HepG2 (cell line): Measurements from ENCODE around the gene TEX29. TPM values are rescaled to one million over a fixed set of nuclear protein-coding genes. Genes with fewer than 3 reads are reported as not detected.

Experiments used
- ATAC-seq: fragments of 200-7000 bp; cut with Tn5 transposase; 3 replicates; pipeline ENCODE4 v1.9.1; 2020; ENCODE audit warnings: mild to moderate bottlenecking, moderate library complexity
- BruUV-seq: library from RNA; stranded (reverse); fragments of 400-500 nt; replicated peaks from 2 replicates; lab custom pipeline; 2021; lab: Mats Ljungman, UMichigan
- CTCF ChIA-PET: fragments of 300-600 bp; formaldehyde crosslinking; extraction: SDS; loops from one replicate; lab custom pipeline; 2021; ENCODE audit warnings: low total read pairs, inconsistent platforms, low intra/inter-chr PET ratio; lab: Yijun Ruan, JAX
- POLR2A ChIA-PET: fragments of 350-600 bp; sonication (Branson Sonifier 250); formaldehyde crosslinking; loops from one replicate; lab custom pipeline; 2020; ENCODE audit warnings: antibody characterized with exemption, inconsistent platforms; lab: Yijun Ruan, JAX
- DNase-seq: peaks from one replicate; pipeline ENCODE4 v3.0.0-alpha.2; 2015; ENCODE audit warnings: low spot score
- FAIRE-seq: peaks from 3 replicates; lab custom pipeline; 2011; peaks lifted over from hg19 to GRCh38; lab: Jason Lieb, UNC
- H2AFZ ChIP-seq: one replicate; pipeline ENCODE4 v1.6.1; 2011; ENCODE audit warnings: low read length, inconsistent platforms
- H3K27ac ChIP-seq: fragments of 300-600 bp; 3 replicates; pipeline ENCODE4 v1.8.0; 2011; ENCODE audit warnings: mixed run types, mild to moderate bottlenecking, mixed read lengths, low read length, inconsistent platforms; ENCODE audit not compliant: insufficient read depth; ENCODE audit errors: extremely low read length
- H3K27me3 ChIP-seq, 2 experiments: fragments of 200-600 bp in 1 of 2; 2 replicates in 1 of 2; 3 replicates in 1 of 2; pipeline versions ENCODE4 v1.6.0 to v1.8.0; 2011; ENCODE audit warnings: low read length in 2 of 2, mild to moderate bottlenecking in 2 of 2, moderate library complexity in 2 of 2, inconsistent platforms in 1 of 2; ENCODE audit not compliant: insufficient read depth in 2 of 2, control insufficient read depth in 1 of 2
- H3K36me3 ChIP-seq, 2 experiments: fragments of 200-600 bp in 1 of 2; replicated peaks in 1 of 2; 2 replicates in 1 of 2; 3 replicates in 1 of 2; pipeline versions ENCODE4 v1.5.1 to v1.8.0; 2011; ENCODE audit warnings: low read length in 2 of 2, inconsistent platforms in 1 of 2; ENCODE audit not compliant: insufficient read depth in 2 of 2, control insufficient read depth in 1 of 2
- H3K4me1 ChIP-seq: 2 replicates; pipeline ENCODE4 v1.5.1; 2012; ENCODE audit warnings: low read length, inconsistent platforms; ENCODE audit not compliant: insufficient read depth
- H3K4me2 ChIP-seq: 2 replicates; pipeline ENCODE4 v1.6.0; 2011; ENCODE audit warnings: low read depth, low read length, inconsistent platforms
- H3K4me3 ChIP-seq, 3 experiments: fragments of 200-600 bp in 1 of 3; sonication (generic), shearing (Covaris generic) in 1 of 3; replicated peaks in 1 of 3; 2 replicates each; pipeline ENCODE4 v1.5.1; 2011 to 2016; ENCODE audit warnings: low read length in 3 of 3, inconsistent platforms in 2 of 3, low read depth in 2 of 3, mild to moderate bottlenecking in 2 of 3, control low read depth in 1 of 3, mixed read lengths in 1 of 3; ENCODE audit not compliant: insufficient read depth in 1 of 3
- H3K79me2 ChIP-seq: one replicate; pipeline ENCODE4 v1.6.1; 2011; ENCODE audit warnings: low read length, inconsistent platforms; ENCODE audit not compliant: insufficient read depth
- H3K9ac ChIP-seq: 2 replicates; pipeline ENCODE4 v1.6.0; 2011; ENCODE audit warnings: mild to moderate bottlenecking, low read depth, low read length, inconsistent platforms; ENCODE audit not compliant: insufficient read depth
- H3K9me3 ChIP-seq: 2 replicates; pipeline ENCODE4 v1.5.1; 2012; ENCODE audit warnings: mild to moderate bottlenecking, low read length
- H4K20me1 ChIP-seq: 2 replicates; pipeline ENCODE4 v1.6.0; 2011; ENCODE audit warnings: inconsistent platforms, mild to moderate bottlenecking, low read length, moderate library complexity; ENCODE audit not compliant: insufficient read depth
- HMGXB4 ChIP-seq, 2 experiments: sonication (generic) in 1 of 2; formaldehyde crosslinking in 1 of 2; IDR thresholded peaks; 2 replicates each; pipeline versions ENCODE4 v1.4.0 to v1.6.1; 2018 to 2020; ENCODE audit warnings: missing genetic modification reagents in 2 of 2, borderline replicate concordance in 1 of 2, low read depth in 1 of 2, mild to moderate bottlenecking in 1 of 2, missing biosample characterization in 1 of 2
- HOXA7 ChIP-seq: sonication (generic); formaldehyde crosslinking; IDR thresholded peaks from 2 replicates; pipeline ENCODE4 v1.8.1; 2022; ENCODE audit warnings: mild to moderate bottlenecking, missing genetic modification reagents, moderate library complexity
- KLF16 ChIP-seq, 2 experiments: sonication (generic) in 1 of 2; formaldehyde crosslinking in 1 of 2; IDR thresholded peaks; 2 replicates each; pipeline versions ENCODE4 v1.6.1 to v1.8.0; 2016 to 2023; ENCODE audit warnings: missing genetic modification reagents in 2 of 2, missing compliant biosample characterization in 1 of 2
- MAX ChIP-seq: IDR thresholded peaks from 2 replicates; pipeline ENCODE4 v1.6.1; 2012; ENCODE audit warnings: inconsistent platforms
- MTA3 ChIP-seq: sonication (generic); formaldehyde crosslinking; IDR thresholded peaks from 2 replicates; pipeline ENCODE4 v1.4.0; 2020; ENCODE audit warnings: missing genetic modification reagents
- NR2C2 ChIP-seq: sonication (generic); formaldehyde crosslinking; IDR thresholded peaks from 2 replicates; pipeline ENCODE4 v1.4.0; 2020; ENCODE audit warnings: missing genetic modification reagents, mild to moderate bottlenecking, moderate library complexity, borderline replicate concordance
- RXRA ChIP-seq: sonication (generic); formaldehyde crosslinking; IDR thresholded peaks from 2 replicates; pipeline ENCODE4 v1.5.1; 2020; ENCODE audit warnings: missing genetic modification reagents
- SALL1 ChIP-seq: sonication (generic); formaldehyde crosslinking; IDR thresholded peaks from 2 replicates; pipeline ENCODE4 v1.8.0; 2022; ENCODE audit warnings: mild to moderate bottlenecking, missing genetic modification reagents
- SCMH1 ChIP-seq: sonication (generic); formaldehyde crosslinking; IDR thresholded peaks from 2 replicates; pipeline ENCODE4 v1.9.0; 2021; ENCODE audit warnings: missing genetic modification reagents, mild to moderate bottlenecking, borderline replicate concordance
- SYNCRIP ChIP-seq: fragments of 200-400 bp; formaldehyde crosslinking; IDR thresholded peaks from 2 replicates; pipeline ENCODE4 v1.6.1; 2018; ENCODE audit warnings: mild to moderate bottlenecking, low read depth, low read length; ENCODE audit not compliant: insufficient read depth
- TGIF2 ChIP-seq: IDR thresholded peaks from 2 replicates; pipeline ENCODE4 v1.6.1; 2016; ENCODE audit warnings: control low read depth, missing compliant biosample characterization
- ZBTB1 ChIP-seq: sonication (generic); formaldehyde crosslinking; IDR thresholded peaks from 2 replicates; pipeline ENCODE4 v1.4.0; 2020; ENCODE audit warnings: missing genetic modification reagents, borderline replicate concordance
- ZBTB34 ChIP-seq: sonication (generic); formaldehyde crosslinking; IDR thresholded peaks from 2 replicates; pipeline ENCODE4 v1.8.0; 2022; ENCODE audit warnings: mild to moderate bottlenecking, missing genetic modification reagents
- ZNF382 ChIP-seq: sonication (generic); formaldehyde crosslinking; IDR thresholded peaks from 2 replicates; pipeline ENCODE4 v1.5.0; 2020; ENCODE audit warnings: missing genetic modification reagents, mild to moderate bottlenecking, borderline replicate concordance
- ZNF652 ChIP-seq: IDR thresholded peaks from 2 replicates; pipeline ENCODE4 v1.6.1; 2016; ENCODE audit warnings: low read depth, borderline replicate concordance
- WGBS: methylation state at CpG from one replicate; pipeline ENCODE4 v1.1.6; 2017; ENCODE audit warnings: low lambda C conversion rate; 5-methylcytosine and 5-hydroxymethylcytosine counted together
- in situ Hi-C: cut with HindIII; loops from 2 replicates; pipeline ENCODE4 v1.10.0; 2017; ENCODE audit warnings: low pct_unique_long_range_greater_than_20kb; ENCODE audit not compliant: extremely low pct_ligation_motif_present
- intact Hi-C: fragments of 100-400 bp; cut with micrococcal nuclease; formaldehyde crosslinking; loops from one replicate; pipeline ENCODE4 v1.10.0; 2022; ENCODE audit not compliant: unreplicated experiment
- polyA plus RNA-seq, 8 experiments: library from polyadenylated mRNA; depleted of rRNA in 3 of 8; stranded (reverse) in 7 of 8; unstranded in 1 of 8; fragments of >200 nt; fragmentation: Illumina TruSeq in 4 of 8; extraction: Trizol in 4 of 8; gene quantifications; 2 replicates each; pipeline versions ENCODE4 v1.2.1 to v1.2.3, GENCODE V29; 2011 to 2016; ENCODE audit warnings: low read depth in 4 of 8, missing spikeins in 1 of 8, mixed read lengths in 1 of 8; ENCODE audit not compliant: insufficient read depth in 1 of 8
- total RNA-seq, 5 experiments: library from RNA; depleted of rRNA; stranded (reverse); fragments of >200 nt; fragmentation: Illumina TruSeq; extraction: Trizol; gene quantifications; 2 replicates each; pipeline ENCODE4 v1.2.3, GENCODE V29; 2016; ENCODE audit warnings: low read depth in 1 of 5

The TEX29 gene
- total and polyA plus RNA-seq, 2 of the 13 experiments (the other 11 are each of a cell fraction or from before 2014, with no cell fraction given), result 0.12 to 0.22 TPM

DNA sequence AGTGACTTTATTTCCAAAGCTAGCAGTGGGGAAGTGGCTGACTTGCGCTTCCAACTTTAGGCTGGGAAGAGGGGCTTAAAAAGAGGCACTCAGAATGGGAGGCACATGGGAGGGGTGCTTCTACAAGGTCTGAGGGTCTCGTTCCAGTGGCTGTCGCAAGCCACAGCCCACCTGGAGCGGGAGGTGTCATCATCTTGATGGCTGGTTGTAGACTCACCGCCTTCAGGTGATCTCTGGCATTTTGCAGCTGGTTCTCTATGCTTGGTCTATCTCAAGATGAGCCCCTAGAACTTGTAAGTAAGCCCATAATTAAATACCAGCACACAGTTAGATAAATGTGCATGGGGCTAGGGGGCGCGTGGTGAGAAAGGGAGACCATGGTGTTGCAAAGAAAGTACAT lies 9.2 kb downstream of the TEX29 start:
- Histone ChIP-seq H3K27ac (no peak overlapping the region), H4K20me1 (no peaks in the 10 kb centered on the region), H3K79me2 (no peaks in the 10 kb centered on the region), H3K4me3 (no peak overlapping the region), H3K27me3 (peaks cover 3 to 20% of the 10 kb centered on the region in 2 experiments; a peak in 3 of 5 replicates), H3K9me3 (no peaks in the 10 kb centered on the region), H3K9ac (no peak overlapping the region), H3K4me2 (no peak overlapping the region), H3K4me1 (no peaks in the 10 kb centered on the region), H2AFZ (no peak overlapping the region), H3K36me3 (no peaks in the 10 kb centered on the region)
- TF ChIP-seq ZNF382, result no peak
- no peak for TF ChIP-seq ZBTB34 (CRISPR knock-in tag)
- TF ChIP-seq KLF16 (CRISPR knock-in tag; IDR thresholded peaks at IDR 0.05), result no peak
- TF ChIP-seq HOXA7 (CRISPR knock-in tag), result no peak
- in situ Hi-C loops (no loop called here), intact Hi-C loops (no loop called here)
- ChIA-PET POLR2A (no interaction called here), CTCF (no interaction called here)
- ATAC-seq, result no peak
- WGBS, result 35% methylated on average over 5 of the region's 7 CpGs
- no peak for FAIRE-seq
- BruUV-seq, result no TSS peak
- no peak for DNase-seq

GRCh38 chr13:111330066-111330610 lies 9.7 kb downstream of the TEX29 start:
- no TSS peak for BruUV-seq
- Histone ChIP-seq H3K79me2 (no peaks in the 10 kb centered on the region), H3K9me3 (no peaks in the 10 kb centered on the region), H3K27me3 (peaks cover 3 to 19% of the 10 kb centered on the region in 2 experiments; a peak in 3 of 5 replicates), H3K36me3 (no peaks in the 10 kb centered on the region), H3K4me2 (no peak overlapping the region), H3K4me3 (no peak overlapping the region), H4K20me1 (no peaks in the 10 kb centered on the region), H2AFZ (no peak overlapping the region), H3K9ac (no peak overlapping the region), H3K4me1 (no peaks in the 10 kb centered on the region), H3K27ac (no peak overlapping the region)
- intact Hi-C loops, result no loop called here
- POLR2A ChIA-PET, result no interaction called here
- CTCF ChIA-PET, result no interaction called here
- WGBS, result 46% methylated on average over 11 of the region's 11 CpGs
- DNase-seq (no peak), FAIRE-seq (no peak), ATAC-seq (no peak)
- TF ChIP-seq TGIF2 (CRISPR knock-in tag) (no peak), RXRA (no peak), MTA3 (CRISPR knock-in tag) (no peak), NR2C2 (CRISPR knock-in tag) (no peak), SALL1 (no peak), ZNF652 (CRISPR knock-in tag) (no peak), MAX (no peak), SYNCRIP (no peak), SCMH1 (no peak), ZBTB1 (no peak), HMGXB4 (CRISPR knock-in tag; IDR thresholded peaks at IDR 0.05; ENCODE audit: borderline replicate concordance in 1 of 2, low read depth in 1 of 2) (no peak)
- in situ Hi-C loops, result no loop called here
